Measurements from ENCODE around the gene ITPR3. TPM values are rescaled to one million over a fixed set of nuclear protein-coding genes. Genes with fewer than 3 reads are reported as not detected.

The ITPR3 gene
- total and polyA plus RNA-seq, 2 of the 13 experiments (the other 11 are each of a cell fraction or from before 2014, with no cell fraction given) = 3.8 to 21.4 TPM

- peak; percentile 56; the same call in 1 of the 2 replicates for TF ChIP-seq RXRA (CRISPR knock-in tag; IDR thresholded peaks at IDR 0.05)
- 0 out of 2 replicates have a peak, but pooled peaks have one; percentile 49 for TF ChIP-seq CBFB (CRISPR knock-in tag; IDR thresholded peaks at IDR 0.05)
- TF ChIP-seq PRDM10 (CRISPR knock-in tag; IDR thresholded peaks at IDR 0.05; ENCODE audit: low read depth) = 0 out of 2 replicates have a peak, but pooled peaks have one; percentile 36
- TF ChIP-seq ZNF441 (CRISPR knock-in tag; IDR thresholded peaks at IDR 0.05; ENCODE audit: borderline replicate concordance) = no peak
- no peak for TF ChIP-seq KDM5A (IDR thresholded peaks at IDR 0.05; ENCODE audit: borderline replicate concordance, low read length)
- peak; percentile 13; the same call in 1 of the 2 replicates for TF ChIP-seq SPEN (CRISPR knock-in tag; IDR thresholded peaks at IDR 0.05; ENCODE audit: low read depth)
- peak; percentile 61 for TF ChIP-seq CEBPG (CRISPR knock-in tag; IDR thresholded peaks at IDR 0.05)
- TF ChIP-seq ZNF747 (CRISPR knock-in tag; IDR thresholded peaks at IDR 0.05; ENCODE audit: borderline replicate concordance) = no peak
- 0 out of 2 replicates have a peak, but pooled peaks have one; percentile 55 for TF ChIP-seq ZNF280D (CRISPR knock-in tag; IDR thresholded peaks at IDR 0.05)
- TF ChIP-seq ZBTB43 (CRISPR knock-in tag; conservative IDR thresholded peaks at IDR 0.05) = no peak
- no peak for TF ChIP-seq ZNF251 (CRISPR knock-in tag; IDR thresholded peaks at IDR 0.05)
- no peak for TF ChIP-seq ZNF263 (CRISPR knock-in tag; IDR thresholded peaks at IDR 0.05)
- 0 out of 2 replicates have a peak, but pooled peaks have one; percentile 58 for TF ChIP-seq ZNF326 (CRISPR knock-in tag; IDR thresholded peaks at IDR 0.05; ENCODE audit: borderline replicate concordance)
- TF ChIP-seq ZNF546 (CRISPR knock-in tag; conservative IDR thresholded peaks at IDR 0.05) = no peak
- no peak for TF ChIP-seq ZZZ3 (CRISPR knock-in tag; IDR thresholded peaks at IDR 0.05; ENCODE audit: borderline replicate concordance)
- TF ChIP-seq SMYD3 (CRISPR knock-in tag; IDR thresholded peaks at IDR 0.05) = no peak
- TF ChIP-seq ASH2L (IDR thresholded peaks at IDR 0.05; ENCODE audit: insufficient read length, low read depth, low read length) = no peak
- TF ChIP-seq RELA (CRISPR knock-in tag; IDR thresholded peaks at IDR 0.05) = peak; percentile 67; the same call in 1 of the 2 replicates
Observed at GRCh38 chr6:33744001-33744848, 123.1 kb downstream of the ITPR3 start (continued).

All from HepG2 (cell line).